ENCODE results near the gene PHF12. TPM values are rescaled to one million over a fixed set of nuclear protein-coding genes. Genes with fewer than 3 reads are reported as not detected.

Gene PHF12
- total and polyA plus RNA-seq, 2 of the 13 experiments (the other 11 are each of a cell fraction or from before 2014, with no cell fraction given), result 9.8 to 17.1 TPM

- TF ChIP-seq MAX (IDR thresholded peaks at IDR 0.05) (peak; percentile 68), ATF5 (CRISPR knock-in tag; IDR thresholded peaks at IDR 0.05; ENCODE audit: low read depth) (0 out of 2 replicates have a peak, but pooled peaks have one; percentile 81), ZNF367 (CRISPR knock-in tag; IDR thresholded peaks at IDR 0.05; ENCODE audit: borderline replicate concordance) (no peak), ZNF547 (CRISPR knock-in tag; IDR thresholded peaks at IDR 0.05) (0 out of 2 replicates have a peak, but pooled peaks have one; percentile 7), SP4 (CRISPR knock-in tag; IDR thresholded peaks at IDR 0.05) (peak; percentile 81; the same call in 1 of the 2 replicates), SP2 (CRISPR knock-in tag; IDR thresholded peaks at IDR 0.05) (peak; percentile 57; the same call in 1 of the 2 replicates), ZNF34 (CRISPR knock-in tag; IDR thresholded peaks at IDR 0.05; ENCODE audit: borderline replicate concordance) (peak; percentile 87; the same call in 1 of the 2 replicates), NR2F1 (CRISPR knock-in tag; IDR thresholded peaks at IDR 0.05) (peak in 1 of 2 experiments; percentile 49; a peak in 1 of 4 replicates), HNF4G (IDR thresholded peaks at IDR 0.05; ENCODE audit: borderline replicate concordance, low read depth, low read length) (peak; percentile 100), HNF4G (CRISPR knock-in tag; IDR thresholded peaks at IDR 0.05; ENCODE audit: borderline replicate concordance, low read depth) (peak; percentile 98), SNAPC2 (CRISPR knock-in tag; IDR thresholded peaks at IDR 0.05) (0 out of 2 replicates have a peak, but pooled peaks have one; percentile 58), ZBTB20 (CRISPR knock-in tag; IDR thresholded peaks at IDR 0.05; ENCODE audit: borderline replicate concordance, low read depth) (0 out of 2 replicates have a peak, but pooled peaks have one; percentile 15), ARNT2 (CRISPR knock-in tag; IDR thresholded peaks at IDR 0.05; ENCODE audit: low read depth) (peak; percentile 95; the same call in 1 of the 2 replicates), ZNF639 (CRISPR knock-in tag; conservative IDR thresholded peaks at IDR 0.05) (0 out of 2 replicates have a peak, but pooled peaks have one; percentile 51), SRF (IDR thresholded peaks at IDR 0.05; ENCODE audit: low read depth, low read length) (no peak), AGO2 (optimal IDR thresholded peaks at IDR 0.05; ENCODE audit: low read depth, low read length) (peak; percentile 14), NCOA1 (CRISPR knock-in tag; IDR thresholded peaks at IDR 0.05) (no peak), ZNF660 (CRISPR knock-in tag; IDR thresholded peaks at IDR 0.05; ENCODE audit: borderline replicate concordance, low read depth) (no peak), ZFP1 (CRISPR knock-in tag; IDR thresholded peaks at IDR 0.05) (peak; percentile 12; the same call in 1 of the 2 replicates), NCOA5 (CRISPR knock-in tag; IDR thresholded peaks at IDR 0.05) (no peak), ZNF747 (CRISPR knock-in tag; IDR thresholded peaks at IDR 0.05; ENCODE audit: borderline replicate concordance) (peak; percentile 75; the same call in 1 of the 2 replicates), WIZ (CRISPR knock-in tag; IDR thresholded peaks at IDR 0.05) (no peak), ZNF281 (CRISPR knock-in tag; IDR thresholded peaks at IDR 0.05; ENCODE audit: borderline replicate concordance) (no peak), ZSCAN29 (CRISPR knock-in tag; conservative IDR thresholded peaks at IDR 0.05) (peak; percentile 83)
Observed at GRCh38 chr17:28951991-28952975, 965 bp upstream of the PHF12 start (continued).
